Epithelial cell of prostate (primary cell): ENCODE results near the gene CBLN1.

Source experiments
- DNase-seq: peaks from one replicate; pipeline ENCODE4 v3.0.0-alpha.2; 2011; ENCODE audit warnings: low read depth, low spot score
- H3K27ac ChIP-seq: fragments of 450-650 bp; 2 replicates; pipeline ENCODE4 v1.5.1; 2017; ENCODE audit warnings: mild to moderate bottlenecking

The CBLN1 gene

GRCh38 chr16:49281480-49281842, at the start of gene CBLN1:
CBLN1 (minus strand) TSS chr16:49281838; CDS start chr16:49281465, 373 bp downstream.
- DNase-seq, result no peak
- no peak within 1 kb of the TSS for H3K27ac ChIP-seq

GRCh38 chr16:49330562-49331201, 49.0 kb upstream of the CBLN1 start:
- DNase-seq, result no peak
- no peak overlapping the region for H3K27ac ChIP-seq

GRCh38 chr16:49328325-49328724, 46.7 kb upstream of the CBLN1 start:
- H3K27ac ChIP-seq, result no peak overlapping the region
- no peak for DNase-seq

GRCh38 chr16:49327466-49327865, 45.8 kb upstream of the CBLN1 start:
- DNase-seq, result no peak
- no peak overlapping the region for H3K27ac ChIP-seq

GRCh38 chr16:49324703-49325102, 43.1 kb upstream of the CBLN1 start:
- no peak overlapping the region for H3K27ac ChIP-seq
- no peak for DNase-seq

- no peak overlapping the region for H3K27ac ChIP-seq
Measured at GRCh38 chr16:49315602-49316001, 34.0 kb upstream of the CBLN1 start.

GRCh38 chr16:49312389-49312985, 30.8 kb upstream of the CBLN1 start:
- no peak for DNase-seq
- H3K27ac ChIP-seq, result no peak overlapping the region

More at GRCh38 chr16:49315602-49316001, 34.0 kb upstream of the CBLN1 start:
- no peak for DNase-seq

- no peak for DNase-seq
- H3K27ac ChIP-seq, result no peak overlapping the region
Measured at GRCh38 chr16:49311823-49312222, 30.2 kb upstream of the CBLN1 start.

GRCh38 chr16:49307176-49307575, 25.5 kb upstream of the CBLN1 start:
- DNase-seq, result no peak
- H3K27ac ChIP-seq, result no peak overlapping the region

GRCh38 chr16:49305406-49305805, 23.8 kb upstream of the CBLN1 start:
- no peak for DNase-seq
- H3K27ac ChIP-seq, result no peak overlapping the region

GRCh38 chr16:49292413-49292812, 10.8 kb upstream of the CBLN1 start:
- no peak for DNase-seq
- H3K27ac ChIP-seq, result no peak overlapping the region

GRCh38 chr16:49287572-49287971, 5.9 kb upstream of the CBLN1 start:
- DNase-seq, result no peak
- H3K27ac ChIP-seq, result no peak overlapping the region

GRCh38 chr16:49284962-49285361, 3.3 kb upstream of the CBLN1 start:
- DNase-seq, result no peak

GRCh38 chr16:49283376-49284049, 1.9 kb upstream of the CBLN1 start:
- no peak for DNase-seq
- H3K27ac ChIP-seq, result no peak overlapping the region

More at GRCh38 chr16:49284962-49285361, 3.3 kb upstream of the CBLN1 start:
- no peak overlapping the region for H3K27ac ChIP-seq

GRCh38 chr16:49282690-49283375, 1.2 kb upstream of the CBLN1 start:
- H3K27ac ChIP-seq, result no peak overlapping the region
- DNase-seq, result no peak

GRCh38 chr16:49281843-49282642, 405 bp upstream of the CBLN1 start:
- no peak overlapping the region for H3K27ac ChIP-seq
- peak; percentile 10 for DNase-seq

GRCh38 chr16:49280841-49281371, 732 bp downstream of the CBLN1 start:
- DNase-seq, result no peak
- H3K27ac ChIP-seq, result no peak overlapping the region

GRCh38 chr16:49280105-49280741, 1.4 kb downstream of the CBLN1 start:
- H3K27ac ChIP-seq, result no peak overlapping the region
- no peak for DNase-seq

- no peak overlapping the region for H3K27ac ChIP-seq
- DNase-seq, result no peak
Measured at GRCh38 chr16:49278944-49279725, 2.5 kb downstream of the CBLN1 start.
